GM12878 (cell line): ENCODE data around the gene OR2S2. TPM values are rescaled to one million over a fixed set of nuclear protein-coding genes. Genes with fewer than 3 reads are reported as not detected.

Source experiments
- ATAC-seq: fragments of 200-7000 bp; cut with Tn5 transposase; 3 replicates; pipeline ENCODE4 v1.9.1; 2020; ENCODE audit warnings: mild to moderate bottlenecking, moderate library complexity
- BruUV-seq: library from RNA; stranded (reverse); fragments of 400-500 nt; replicated peaks from 2 replicates; lab custom pipeline; 2021; lab: Mats Ljungman, UMichigan
- CTCF ChIA-PET: fragments of 300-600 bp; sonication (Branson Sonifier 250); formaldehyde crosslinking; extraction: SDS; loops from one replicate; lab custom pipeline; 2021; ENCODE audit warnings: inconsistent platforms; lab: Yijun Ruan, JAX
- POLR2A ChIA-PET: fragments of 350-600 bp; formaldehyde crosslinking; extraction: SDS; loops from one replicate; lab custom pipeline; 2021; ENCODE audit warnings: inconsistent platforms; lab: Charles Lee
- RAD21 ChIA-PET: fragments of 300-600 bp; sonication (Branson Sonifier 250); formaldehyde crosslinking; loops from one replicate; lab custom pipeline; 2023; ENCODE audit warnings: antibody characterized with exemption; ENCODE audit not compliant: unreplicated experiment; lab: Charles Lee
- SMC1A ChIA-PET: fragments of 300-600 bp; sonication (Branson Sonifier 250); formaldehyde crosslinking; loops from one replicate; lab custom pipeline; 2023; ENCODE audit not compliant: unreplicated experiment, uncharacterized antibody; lab: Charles Lee
- DNase-seq: peaks from one replicate; pipeline ENCODE4 v3.0.0-alpha.2; 2011; ENCODE audit warnings: low read depth, low spot score
- FAIRE-seq: peaks from 3 replicates; lab custom pipeline; 2011; peaks lifted over from hg19 to GRCh38; lab: Jason Lieb, UNC
- H2AFZ ChIP-seq: 2 replicates; pipeline ENCODE4 v1.6.0; 2011; ENCODE audit warnings: low read depth, low read length, control low read depth; ENCODE audit not compliant: control insufficient read depth
- H3K27ac ChIP-seq: 2 replicates; pipeline ENCODE4 v1.5.1; 2011; ENCODE audit warnings: control low read depth; ENCODE audit not compliant: control insufficient read depth, insufficient read depth
- H3K27me3 ChIP-seq, 2 experiments: replicated peaks in 1 of 2; 2 replicates each; pipeline versions ENCODE4 v1.6.0 to v1.6.1; 2011; ENCODE audit warnings: low read length in 1 of 2; ENCODE audit not compliant: control insufficient read depth in 2 of 2, insufficient read depth in 2 of 2
- H3K36me3 ChIP-seq, 2 experiments: 2 replicates each; pipeline ENCODE4 v1.5.1; 2011; ENCODE audit warnings: low read length in 1 of 2; ENCODE audit not compliant: control insufficient read depth in 2 of 2, insufficient read depth in 2 of 2
- H3K4me1 ChIP-seq: 2 replicates; pipeline ENCODE4 v1.6.1; 2011; ENCODE audit warnings: mild to moderate bottlenecking, low read length, moderate library complexity, mixed read lengths; ENCODE audit not compliant: control insufficient read depth, insufficient read depth
- H3K4me2 ChIP-seq: 2 replicates; pipeline ENCODE4 v1.6.0; 2011; ENCODE audit warnings: control low read depth; ENCODE audit not compliant: control insufficient read depth, insufficient read depth
- H3K4me3 ChIP-seq: fragments of 200-600 bp; sonication (generic); 2 replicates; pipeline ENCODE4 v1.5.1; 2016
- H3K79me2 ChIP-seq: 2 replicates; pipeline ENCODE4 v1.6.0; 2011; ENCODE audit warnings: low read length; ENCODE audit not compliant: control insufficient read depth, insufficient read depth
- H3K9ac ChIP-seq: 2 replicates; pipeline ENCODE4 v1.8.0; 2011; ENCODE audit warnings: low read length, control low read depth, mixed read lengths; ENCODE audit not compliant: control insufficient read depth, insufficient read depth
- H3K9me3 ChIP-seq: replicated peaks from 3 replicates; pipeline ENCODE4 v1.5.1; 2011; ENCODE audit warnings: mild to moderate bottlenecking, low read length; ENCODE audit not compliant: control insufficient read depth, insufficient read depth
- H4K20me1 ChIP-seq: 2 replicates; pipeline ENCODE4 v1.6.0; 2011; ENCODE audit not compliant: control insufficient read depth, insufficient read depth
- BMI1 ChIP-seq: fragments of 450-650 bp; IDR thresholded peaks from 2 replicates; pipeline ENCODE4 v1.6.1; 2016; ENCODE audit warnings: mild to moderate bottlenecking, moderate library complexity, borderline replicate concordance
- CREB1 ChIP-seq: IDR thresholded peaks from 2 replicates; pipeline ENCODE4 v1.6.1; 2012; ENCODE audit warnings: low read depth, mild to moderate bottlenecking, inconsistent platforms
- ESRRA ChIP-seq: IDR thresholded peaks from 2 replicates; pipeline ENCODE4 v1.6.1; 2012; ENCODE audit warnings: mild to moderate bottlenecking, low read length, improper control_type of control experiment
- KLF5 ChIP-seq: fragments of 450-650 bp; IDR thresholded peaks from 2 replicates; pipeline ENCODE4 v1.6.1; 2014; ENCODE audit warnings: mild to moderate bottlenecking; ENCODE audit not compliant: partially characterized antibody
- POLR2AphosphoS5 ChIP-seq: IDR thresholded peaks from 2 replicates; pipeline ENCODE4 v1.6.1; 2011; ENCODE audit warnings: mild to moderate bottlenecking, low read length, inconsistent platforms
- RAD51 ChIP-seq: fragments of 450-650 bp; IDR thresholded peaks from 2 replicates; pipeline ENCODE4 v1.6.1; 2016; ENCODE audit warnings: moderate library complexity, mild to moderate bottlenecking, inconsistent platforms
- RUNX3 ChIP-seq: IDR thresholded peaks from 2 replicates; pipeline ENCODE4 v1.6.1; 2012; ENCODE audit warnings: low read length, inconsistent platforms
- STAT3 ChIP-seq: IDR thresholded peaks from 2 replicates; pipeline ENCODE4 v1.6.1; 2011; ENCODE audit warnings: low read depth, low read length, improper control_type of control experiment
- WGBS: methylation state at CpG from one replicate; pipeline ENCODE4 v1.1.6; 2016; ENCODE audit warnings: low lambda C conversion rate; ENCODE audit not compliant: insufficient replicate concordance, insufficient coverage; ENCODE audit errors: missing lambda C conversion rate; 5-methylcytosine and 5-hydroxymethylcytosine counted together
- in situ Hi-C: fragments of 300-500 bp; cut with MboI; formaldehyde crosslinking; loops from 9 replicates; pipeline ENCODE4 v1.14.3; 2018; ENCODE audit warnings: mixed read lengths
- intact Hi-C: fragments of 100-400 bp; cut with micrococcal nuclease; formaldehyde crosslinking; loops from one replicate; pipeline ENCODE4 v1.14.2; 2022; ENCODE audit not compliant: unreplicated experiment
- polyA plus RNA-seq, 11 experiments: library from polyadenylated mRNA; depleted of rRNA in 4 of 11; unstranded in 6 of 11; stranded (reverse) in 5 of 11; fragments of >200 nt; fragmentation: Nextera tagmentation in 4 of 11; fragmentation: Illumina TruSeq in 1 of 11; extraction: Ambion mirVana in 4 of 11; extraction: Trizol in 1 of 11; gene quantifications; 1 replicate in 1 of 11; 2 replicates in 10 of 11; pipeline versions ENCODE4 v1.2.1 to v1.2.3, GENCODE V29; 2011 to 2016; ENCODE audit warnings: inconsistent platforms in 2 of 11, missing spikeins in 2 of 11, low read depth in 1 of 11
- total RNA-seq, 4 experiments: library from RNA; depleted of rRNA in 3 of 4; stranded (reverse); fragments of >200 nt in 3 of 4; fragmentation: Illumina TruSeq in 1 of 4; extraction: Trizol in 1 of 4; gene quantifications; 2 replicates each; pipeline versions ENCODE4 v1.2.1 to v1.2.3, GENCODE V29; 2013 to 2021
- TF ChIP-seq, protein P1 (sequence below): fragments of 450-650 bp; IDR thresholded peaks from 2 replicates; pipeline ENCODE4 v1.6.1; 2018; ENCODE audit warnings: borderline replicate concordance, mild to moderate bottlenecking; ENCODE audit not compliant: partially characterized antibody
- TF ChIP-seq, protein P2 (sequence below): IDR thresholded peaks from 2 replicates; pipeline ENCODE4 v1.6.1; 2012; ENCODE audit warnings: improper control_type of control experiment, low read depth, low read length; ENCODE audit not compliant: insufficient replicate concordance

Gene OR2S2
- total and polyA plus RNA-seq, 10 of the 15 experiments (the other 5 are each of a cell fraction or from before 2014, with no cell fraction given), result not detected

DNA sequence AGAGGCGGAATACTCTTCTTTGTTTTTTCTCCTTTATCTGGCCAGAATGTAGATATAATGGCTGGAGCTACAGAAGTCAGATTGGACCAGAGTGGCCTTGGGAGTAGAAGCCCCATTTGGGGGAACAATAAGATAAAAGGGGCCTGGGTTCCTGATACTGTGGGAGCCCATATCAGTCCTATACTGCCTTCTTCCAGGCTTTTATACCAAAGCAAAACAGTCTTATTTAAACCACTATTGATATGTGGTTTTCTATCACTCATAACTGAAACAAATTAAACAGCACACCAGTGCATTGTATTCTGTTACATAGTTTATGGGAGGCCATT, 34.4 kb downstream of the OR2S2 start:
- ChIA-PET CTCF (interaction anchor here (1.1 to 1.7 kb wide), 3 partner anchors 20 to 26 kb away, joined by 4 to 7 read pairs (median 4); no protein-coding TSS in a partner anchor), SMC1A (interaction anchor here (0.6 kb wide), 1 partner anchor 475 kb away, joined by 3 read pairs; no protein-coding TSS in a partner anchor), RAD21 (no interaction called here), POLR2A (no interaction called here)
- Histone ChIP-seq H3K27me3 (no peaks in the 10 kb centered on the region; a peak in 2 of 4 replicates), H3K4me1 (no peaks in the 10 kb centered on the region), H3K9ac (no peak overlapping the region), H3K27ac (no peak overlapping the region), H2AFZ (no peak overlapping the region), H3K9me3 (no peaks in the 10 kb centered on the region), H3K4me3 (no peak overlapping the region), H4K20me1 (no peaks in the 10 kb centered on the region), H3K36me3 (no peaks in the 10 kb centered on the region), H3K4me2 (no peak overlapping the region), H3K79me2 (no peaks in the 10 kb centered on the region)
- BruUV-seq, result no TSS peak
- FAIRE-seq (no peak), DNase-seq (no peak), ATAC-seq (no peak)
- TF ChIP-seq STAT3 (no peak), ESRRA (no peak)
- TF ChIP-seq, protein P1, sequence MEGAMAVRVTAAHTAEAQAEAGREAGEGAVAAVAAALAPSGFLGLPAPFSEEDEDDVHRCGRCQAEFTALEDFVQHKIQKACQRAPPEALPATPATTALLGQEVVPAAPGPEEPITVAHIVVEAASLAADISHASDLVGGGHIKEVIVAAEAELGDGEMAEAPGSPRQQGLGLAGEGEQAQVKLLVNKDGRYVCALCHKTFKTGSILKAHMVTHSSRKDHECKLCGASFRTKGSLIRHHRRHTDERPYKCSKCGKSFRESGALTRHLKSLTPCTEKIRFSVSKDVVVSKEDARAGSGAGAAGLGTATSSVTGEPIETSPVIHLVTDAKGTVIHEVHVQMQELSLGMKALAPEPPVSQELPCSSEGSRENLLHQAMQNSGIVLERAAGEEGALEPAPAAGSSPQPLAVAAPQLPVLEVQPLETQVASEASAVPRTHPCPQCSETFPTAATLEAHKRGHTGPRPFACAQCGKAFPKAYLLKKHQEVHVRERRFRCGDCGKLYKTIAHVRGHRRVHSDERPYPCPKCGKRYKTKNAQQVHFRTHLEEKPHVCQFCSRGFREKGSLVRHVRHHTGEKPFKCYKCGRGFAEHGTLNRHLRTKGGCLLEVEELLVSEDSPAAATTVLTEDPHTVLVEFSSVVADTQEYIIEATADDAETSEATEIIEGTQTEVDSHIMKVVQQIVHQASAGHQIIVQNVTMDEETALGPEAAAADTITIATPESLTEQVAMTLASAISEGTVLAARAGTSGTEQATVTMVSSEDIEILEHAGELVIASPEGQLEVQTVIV, result no peak
- in situ Hi-C loops, result no loop called here
- WGBS, result 94% methylated on average over 1 of the region's 1 CpG
- intact Hi-C loops, result no loop called here

DNA sequence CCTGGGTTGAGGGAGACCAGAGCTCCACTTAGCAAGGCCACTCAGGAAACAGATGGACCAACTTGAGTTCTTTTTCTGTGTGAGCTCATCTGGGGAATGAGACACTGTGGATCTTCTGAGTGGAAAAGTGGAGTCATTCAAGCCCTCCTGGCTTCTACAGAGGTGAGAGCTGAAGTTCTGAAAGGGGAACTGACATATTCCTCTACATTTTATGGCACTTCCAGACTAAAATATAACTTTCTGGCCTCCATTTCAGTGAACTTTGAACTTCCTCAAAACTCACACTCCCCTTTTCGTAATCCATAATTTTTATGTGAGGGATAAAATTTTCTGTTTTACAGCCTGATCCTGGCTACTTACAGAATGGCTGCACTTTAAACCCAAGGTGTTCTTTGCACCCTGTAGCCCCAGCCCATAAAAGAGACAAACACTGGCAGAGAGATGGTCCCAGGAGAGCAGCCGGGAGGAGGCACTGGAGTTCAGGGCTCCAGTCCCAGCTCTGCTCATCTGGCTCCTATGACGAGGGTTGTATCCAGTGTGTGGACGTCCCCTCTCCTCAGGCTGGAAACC, 37.8 kb downstream of the OR2S2 start:
- H3K9ac ChIP-seq, result no peak overlapping the region
- TF ChIP-seq CREB1 (no peak), RAD51 (no peak), KLF5 (no peak), BMI1 (no peak), POLR2AphosphoS5 (no peak), RUNX3 (no peak)
- TF ChIP-seq, protein P2, sequence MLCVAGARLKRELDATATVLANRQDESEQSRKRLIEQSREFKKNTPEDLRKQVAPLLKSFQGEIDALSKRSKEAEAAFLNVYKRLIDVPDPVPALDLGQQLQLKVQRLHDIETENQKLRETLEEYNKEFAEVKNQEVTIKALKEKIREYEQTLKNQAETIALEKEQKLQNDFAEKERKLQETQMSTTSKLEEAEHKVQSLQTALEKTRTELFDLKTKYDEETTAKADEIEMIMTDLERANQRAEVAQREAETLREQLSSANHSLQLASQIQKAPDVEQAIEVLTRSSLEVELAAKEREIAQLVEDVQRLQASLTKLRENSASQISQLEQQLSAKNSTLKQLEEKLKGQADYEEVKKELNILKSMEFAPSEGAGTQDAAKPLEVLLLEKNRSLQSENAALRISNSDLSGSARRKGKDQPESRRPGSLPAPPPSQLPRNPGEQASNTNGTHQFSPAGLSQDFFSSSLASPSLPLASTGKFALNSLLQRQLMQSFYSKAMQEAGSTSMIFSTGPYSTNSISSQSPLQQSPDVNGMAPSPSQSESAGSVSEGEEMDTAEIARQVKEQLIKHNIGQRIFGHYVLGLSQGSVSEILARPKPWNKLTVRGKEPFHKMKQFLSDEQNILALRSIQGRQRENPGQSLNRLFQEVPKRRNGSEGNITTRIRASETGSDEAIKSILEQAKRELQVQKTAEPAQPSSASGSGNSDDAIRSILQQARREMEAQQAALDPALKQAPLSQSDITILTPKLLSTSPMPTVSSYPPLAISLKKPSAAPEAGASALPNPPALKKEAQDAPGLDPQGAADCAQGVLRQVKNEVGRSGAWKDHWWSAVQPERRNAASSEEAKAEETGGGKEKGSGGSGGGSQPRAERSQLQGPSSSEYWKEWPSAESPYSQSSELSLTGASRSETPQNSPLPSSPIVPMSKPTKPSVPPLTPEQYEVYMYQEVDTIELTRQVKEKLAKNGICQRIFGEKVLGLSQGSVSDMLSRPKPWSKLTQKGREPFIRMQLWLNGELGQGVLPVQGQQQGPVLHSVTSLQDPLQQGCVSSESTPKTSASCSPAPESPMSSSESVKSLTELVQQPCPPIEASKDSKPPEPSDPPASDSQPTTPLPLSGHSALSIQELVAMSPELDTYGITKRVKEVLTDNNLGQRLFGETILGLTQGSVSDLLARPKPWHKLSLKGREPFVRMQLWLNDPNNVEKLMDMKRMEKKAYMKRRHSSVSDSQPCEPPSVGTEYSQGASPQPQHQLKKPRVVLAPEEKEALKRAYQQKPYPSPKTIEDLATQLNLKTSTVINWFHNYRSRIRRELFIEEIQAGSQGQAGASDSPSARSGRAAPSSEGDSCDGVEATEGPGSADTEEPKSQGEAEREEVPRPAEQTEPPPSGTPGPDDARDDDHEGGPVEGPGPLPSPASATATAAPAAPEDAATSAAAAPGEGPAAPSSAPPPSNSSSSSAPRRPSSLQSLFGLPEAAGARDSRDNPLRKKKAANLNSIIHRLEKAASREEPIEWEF, result no peak

More for the DNA sequence above, 37.8 kb downstream of the OR2S2 start:
- no peak overlapping the region for H3K27ac ChIP-seq
- H3K4me2 ChIP-seq, result no peak overlapping the region
- DNase-seq (no peak), ATAC-seq (no peak), FAIRE-seq (no peak)
- no peaks in the 10 kb centered on the region for H3K9me3 ChIP-seq
- ChIA-PET POLR2A (no interaction called here), RAD21 (no interaction called here), SMC1A (interaction anchor here (1.1 kb wide), 1 partner anchor 10 kb away, joined by 3 read pairs; no protein-coding TSS in a partner anchor), CTCF (interaction anchor here (0.6 to 2.8 kb wide), 4 partner anchors 17 to 163 kb away, joined by 3 to 12 read pairs (median 4); no protein-coding TSS in a partner anchor)
- H3K4me3 ChIP-seq, result no peak overlapping the region
- 56% methylated on average over 4 of the region's 4 CpGs for WGBS
- H3K4me1 ChIP-seq, result no peaks in the 10 kb centered on the region
- intact Hi-C loops (no loop called here), in situ Hi-C loops (no loop called here)
- no peaks in the 10 kb centered on the region for H4K20me1 ChIP-seq
- H3K27me3 ChIP-seq, result no peaks in the 10 kb centered on the region; a peak in 2 of 4 replicates
- no peaks in the 10 kb centered on the region for H3K36me3 ChIP-seq
- H3K79me2 ChIP-seq, result no peaks in the 10 kb centered on the region
- BruUV-seq, result no TSS peak
- H2AFZ ChIP-seq, result no peak overlapping the region
